ENCODE measurements around the gene SPTLC1. TPM values are rescaled to one million over a fixed set of nuclear protein-coding genes. Genes with fewer than 3 reads are reported as not detected.
"Not testable (repeated sequence)": the region's sequence is repeated elsewhere in the genome, so short reads cannot be mapped to it uniquely, and the experiment has no call there.

The SPTLC1 gene
- total and polyA plus RNA-seq, 2 experiments from 2014 or later: 42.6 to 46.0 TPM

- Histone ChIP-seq H3K27ac (no peak overlapping the region), H3K9me3 (ENCODE audit: low read depth) (no peaks in the 10 kb centered on the region), H3K36me3 (no peaks in the 10 kb centered on the region), H3K4me3 (no peak overlapping the region), H3K27me3 (peaks cover 9% of the 10 kb centered on the region), H3K4me1 (ENCODE audit: low read depth) (no peaks in the 10 kb centered on the region)
- TF ChIP-seq, protein P1, sequence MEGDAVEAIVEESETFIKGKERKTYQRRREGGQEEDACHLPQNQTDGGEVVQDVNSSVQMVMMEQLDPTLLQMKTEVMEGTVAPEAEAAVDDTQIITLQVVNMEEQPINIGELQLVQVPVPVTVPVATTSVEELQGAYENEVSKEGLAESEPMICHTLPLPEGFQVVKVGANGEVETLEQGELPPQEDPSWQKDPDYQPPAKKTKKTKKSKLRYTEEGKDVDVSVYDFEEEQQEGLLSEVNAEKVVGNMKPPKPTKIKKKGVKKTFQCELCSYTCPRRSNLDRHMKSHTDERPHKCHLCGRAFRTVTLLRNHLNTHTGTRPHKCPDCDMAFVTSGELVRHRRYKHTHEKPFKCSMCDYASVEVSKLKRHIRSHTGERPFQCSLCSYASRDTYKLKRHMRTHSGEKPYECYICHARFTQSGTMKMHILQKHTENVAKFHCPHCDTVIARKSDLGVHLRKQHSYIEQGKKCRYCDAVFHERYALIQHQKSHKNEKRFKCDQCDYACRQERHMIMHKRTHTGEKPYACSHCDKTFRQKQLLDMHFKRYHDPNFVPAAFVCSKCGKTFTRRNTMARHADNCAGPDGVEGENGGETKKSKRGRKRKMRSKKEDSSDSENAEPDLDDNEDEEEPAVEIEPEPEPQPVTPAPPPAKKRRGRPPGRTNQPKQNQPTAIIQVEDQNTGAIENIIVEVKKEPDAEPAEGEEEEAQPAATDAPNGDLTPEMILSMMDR (IDR thresholded peaks at IDR 0.05; ENCODE audit: low read depth, low read length): no peak
- no peak for DNase-seq (ENCODE audit: low read depth in 1 of 2, low spot score in 1 of 2)
These were observed 32.6 kb upstream of the SPTLC1 start for GRCh38 chr9:92147852-92148180.

- no peaks in the 10 kb centered on the region for H3K9me3 ChIP-seq (ENCODE audit: low read depth)
- no peaks in the 10 kb centered on the region for H3K36me3 ChIP-seq
- TF ChIP-seq, protein P1 (IDR thresholded peaks at IDR 0.05; ENCODE audit: low read depth, low read length): no peak
- H3K4me3 ChIP-seq: no peak overlapping the region
- H3K4me1 ChIP-seq (ENCODE audit: low read depth): no peaks in the 10 kb centered on the region
- no peak overlapping the region for H3K27ac ChIP-seq
- H3K27me3 ChIP-seq: peaks cover 15% of the 10 kb centered on the region
- peak in 1 of 2 donors; percentile 91 for DNase-seq (ENCODE audit: low read depth in 1 of 2, low spot score in 1 of 2)
These were observed 32.0 kb upstream of the SPTLC1 start for GRCh38 chr9:92147030-92147851.

GRCh38 chr9:92146610-92147009 is 31.4 kb upstream of the SPTLC1 start:
- Histone ChIP-seq H3K27me3 (peaks cover 21% of the 10 kb centered on the region), H3K9me3 (ENCODE audit: low read depth) (no peaks in the 10 kb centered on the region), H3K36me3 (no peaks in the 10 kb centered on the region), H3K4me1 (ENCODE audit: low read depth) (no peaks in the 10 kb centered on the region), H3K27ac (no peak overlapping the region), H3K4me3 (no peak overlapping the region)
- peak in 1 of 2 donors; percentile 58 for DNase-seq (ENCODE audit: low read depth in 1 of 2, low spot score in 1 of 2)
- TF ChIP-seq, protein P1 (IDR thresholded peaks at IDR 0.05; ENCODE audit: low read depth, low read length): no peak

DNA sequence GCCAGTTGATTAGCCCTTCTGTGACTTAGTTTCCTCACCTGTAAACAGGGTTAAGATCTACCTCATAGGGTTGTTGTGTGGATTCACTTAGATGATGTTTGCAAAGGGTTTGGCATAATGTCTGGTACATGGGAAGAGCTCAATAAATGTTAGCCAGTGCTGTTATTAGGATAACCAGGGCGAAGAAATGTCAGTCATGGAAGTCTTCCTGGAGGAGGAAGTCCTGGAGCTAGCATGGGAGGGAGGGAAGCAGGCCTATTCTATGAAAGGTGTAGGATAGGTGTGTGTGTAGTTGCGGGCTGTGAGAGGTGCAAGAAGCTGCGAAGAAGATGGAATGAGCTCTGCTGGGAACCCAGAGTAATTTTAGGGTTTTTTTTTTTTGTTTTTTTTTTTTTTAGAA is 30.6 kb upstream of the SPTLC1 start:
- not testable (repeated sequence) for H3K36me3 ChIP-seq; H3K9me3 ChIP-seq (ENCODE audit: low read depth); H3K4me1 ChIP-seq (ENCODE audit: low read depth); DNase-seq (ENCODE audit: low read depth in 1 of 2, low spot score in 1 of 2); H3K4me3 ChIP-seq; H3K27ac ChIP-seq
- peaks cover 29% of the 10 kb centered on the region for H3K27me3 ChIP-seq

- Histone ChIP-seq H3K27ac (no peak overlapping the region), H3K36me3 (no peaks in the 10 kb centered on the region), H3K4me1 (ENCODE audit: low read depth) (no peaks in the 10 kb centered on the region), H3K27me3 (peaks cover 34% of the 10 kb centered on the region), H3K4me3 (no peak overlapping the region), H3K9me3 (ENCODE audit: low read depth) (no peaks in the 10 kb centered on the region)
- DNase-seq (ENCODE audit: low read depth in 1 of 2, low spot score in 1 of 2): no peak
- TF ChIP-seq, protein P1 (IDR thresholded peaks at IDR 0.05; ENCODE audit: low read depth, low read length): no peak
These were observed 27.1 kb upstream of the SPTLC1 start for GRCh38 chr9:92142329-92142728.

Measured in cardiac muscle cell (in vitro differentiated cells and primary cell).